HG03045 (cell line): Measurements from ENCODE around the gene DYTN.

Experiments
- ATAC-seq: cut with Tn5 transposase; IDR thresholded peaks from one replicate; pipeline ENCODE4 v1.9.1; 2021; ENCODE audit warnings: mild to moderate bottlenecking, moderate library complexity; ENCODE audit not compliant: unreplicated experiment

Gene DYTN

DNA sequence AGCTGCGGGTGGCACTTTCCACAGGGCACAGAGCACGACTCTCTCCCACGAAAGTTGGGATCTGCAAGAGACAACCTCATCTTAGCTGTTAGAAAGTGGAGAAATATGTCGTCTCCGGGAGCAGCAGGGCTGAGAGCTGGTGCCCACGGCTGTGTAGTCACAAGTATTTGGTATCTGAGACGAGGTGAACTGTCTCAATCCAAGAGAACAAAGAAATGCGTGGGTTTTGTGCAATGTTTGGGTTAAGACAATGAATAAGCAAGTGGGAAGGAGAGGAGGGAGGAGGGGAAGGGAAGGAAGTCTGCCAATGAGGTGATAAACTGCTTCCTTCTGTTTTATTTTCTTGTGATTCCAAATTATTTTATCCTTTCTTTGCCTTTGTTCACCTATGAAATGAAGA is 18.0 kb downstream of the DYTN start:
- ATAC-seq: no peak

DNA sequence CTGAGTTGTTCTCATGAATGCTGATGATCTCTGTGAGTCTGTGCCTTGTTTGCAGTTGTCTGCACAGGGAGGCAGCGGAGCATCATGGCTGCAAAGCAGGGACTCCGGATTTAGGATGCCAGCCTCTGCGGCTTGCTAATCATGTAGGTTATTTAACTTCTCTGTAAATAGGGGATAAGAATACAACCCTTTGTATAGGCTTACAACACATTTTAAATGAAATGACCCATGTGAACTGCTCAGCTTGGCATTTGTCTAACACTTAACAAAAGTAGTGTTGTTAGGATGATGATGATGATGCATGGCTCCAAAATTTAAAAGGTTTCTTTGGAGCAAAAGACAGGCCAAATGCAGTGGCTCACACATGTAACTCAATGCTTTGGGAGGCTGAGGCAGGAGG is 19.4 kb downstream of the DYTN start:
- ATAC-seq: no peak

DNA sequence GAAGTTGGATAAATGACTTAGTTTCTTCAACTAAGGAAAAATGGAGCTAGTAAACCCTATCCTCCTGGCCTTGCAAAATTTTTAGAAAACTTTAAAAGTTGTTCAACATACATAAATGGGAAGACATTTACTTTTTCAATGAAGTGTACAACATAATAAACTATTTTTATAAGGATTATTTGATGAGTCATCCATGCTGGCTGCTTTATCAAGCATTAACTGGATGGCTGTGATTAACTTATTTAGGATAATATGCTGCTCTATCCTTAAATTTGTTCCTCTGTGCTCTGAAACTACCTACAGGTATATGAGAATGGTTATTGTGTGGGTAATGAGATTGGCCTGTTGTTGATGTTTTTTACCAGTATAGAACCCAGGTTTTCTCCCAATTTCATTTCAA is 21.3 kb downstream of the DYTN start:
- ATAC-seq: no peak

DNA sequence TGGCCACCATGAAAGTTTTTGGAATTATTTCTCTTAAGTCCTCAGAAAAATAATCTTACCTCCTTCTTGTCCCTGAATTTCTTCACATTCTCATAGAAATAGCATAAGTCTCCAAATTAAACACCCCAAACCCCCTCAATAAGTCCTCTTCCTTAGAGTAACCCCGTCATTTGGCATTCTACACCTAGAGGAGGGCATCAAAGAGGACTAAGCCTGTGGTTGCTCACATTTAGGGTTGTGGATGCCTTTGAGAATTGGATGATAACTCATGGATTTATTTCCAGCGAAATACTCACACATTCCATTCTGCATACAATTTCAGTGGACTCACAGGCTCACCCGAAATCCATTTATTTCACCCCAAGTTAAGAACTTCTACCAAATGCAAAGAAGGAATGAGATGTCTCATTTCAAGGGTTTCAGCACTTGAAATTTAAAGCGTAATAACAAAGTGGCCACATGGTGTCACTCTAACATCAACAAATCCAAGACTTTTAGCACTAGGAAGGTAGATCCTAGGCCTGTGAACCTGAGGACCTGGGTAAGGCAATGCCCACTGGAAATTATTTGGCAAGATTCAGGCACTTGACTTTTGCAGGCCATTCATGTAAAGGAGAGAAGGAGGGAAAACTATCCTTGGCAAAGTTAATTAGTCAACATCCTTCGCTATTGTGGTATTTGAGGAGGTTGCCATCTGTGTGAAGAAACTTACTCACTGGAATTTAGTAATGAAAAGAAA is 24.6 kb downstream of the DYTN start:
- no peak for ATAC-seq

DNA sequence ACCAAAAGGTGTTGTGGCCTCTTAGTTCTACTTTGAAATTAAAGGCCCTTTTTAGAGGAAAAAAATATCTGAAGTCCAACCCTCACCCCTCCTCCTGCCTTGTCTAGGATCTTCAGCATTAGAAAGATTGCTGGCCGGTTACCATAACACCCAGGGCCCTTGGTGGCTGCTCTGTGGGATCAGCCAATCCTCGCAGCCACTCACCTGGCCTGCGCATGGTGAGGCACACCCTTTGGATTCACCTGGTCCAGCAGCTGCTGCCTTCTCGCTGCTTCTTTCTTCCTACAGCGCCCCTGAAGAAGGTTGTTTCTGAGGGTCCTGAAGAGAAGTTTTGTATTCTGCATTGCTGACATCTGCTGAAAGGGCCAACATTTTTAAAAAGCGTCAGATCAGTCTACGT is 25.2 kb downstream of the DYTN start:
- ATAC-seq: no peak

DNA sequence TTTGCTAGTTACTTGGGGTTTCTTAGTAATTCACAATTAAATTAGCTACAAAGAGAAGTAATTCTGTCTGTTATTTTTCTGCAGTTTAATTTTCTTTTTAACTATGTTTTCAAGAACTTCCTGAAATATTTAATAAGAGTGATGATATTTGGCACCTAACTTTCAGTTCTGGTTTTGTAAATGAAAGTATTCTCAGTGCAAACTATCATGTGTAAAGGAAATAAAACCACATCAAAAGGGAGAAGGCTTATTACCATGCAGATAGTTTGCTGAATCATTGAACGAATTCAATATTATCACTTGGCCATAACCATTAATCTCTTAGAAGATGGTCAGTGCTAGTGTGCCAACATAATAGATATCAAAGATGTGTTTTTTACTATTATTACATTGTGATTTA is 29.2 kb downstream of the DYTN start:
- ATAC-seq: no peak

DNA sequence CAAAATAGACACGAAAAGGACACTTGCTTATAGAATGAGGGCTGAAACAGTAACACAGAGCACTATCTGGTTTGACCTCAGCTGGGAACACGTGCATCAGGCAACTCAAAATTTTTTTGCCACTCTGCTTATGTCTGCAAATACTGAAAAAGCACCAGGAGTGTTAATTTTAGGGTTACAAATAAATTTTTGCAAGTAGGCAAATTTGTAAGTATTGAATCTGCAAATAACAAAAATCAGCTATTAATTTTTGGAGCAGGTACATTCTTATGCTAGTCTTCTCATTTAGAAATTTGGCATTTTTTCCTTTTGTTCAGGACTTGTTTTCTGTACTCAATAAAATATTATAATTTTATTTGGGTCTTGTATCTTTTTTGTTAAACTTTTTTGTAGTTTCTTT is 29.7 kb downstream of the DYTN start:
- ATAC-seq: no peak

DNA sequence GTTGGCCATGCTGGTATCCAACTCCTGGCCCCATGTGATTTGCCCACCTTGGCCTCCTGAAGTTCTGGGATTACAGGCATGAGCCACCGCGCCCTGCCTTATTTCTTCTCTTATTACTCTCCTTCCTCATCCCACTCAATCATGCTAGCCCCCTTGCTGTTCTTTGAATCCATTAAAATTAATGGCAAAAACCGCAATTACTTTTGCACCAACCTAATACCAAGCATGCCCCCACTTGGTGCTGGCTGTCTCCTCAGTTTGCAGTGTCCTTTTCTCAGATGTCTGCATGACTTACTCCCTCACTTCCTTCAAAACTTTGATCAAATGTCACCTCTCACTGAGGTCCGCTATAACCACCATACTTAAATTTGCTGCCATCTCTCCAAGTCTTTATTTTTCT is 34.6 kb downstream of the DYTN start:
- ATAC-seq: no peak

DNA sequence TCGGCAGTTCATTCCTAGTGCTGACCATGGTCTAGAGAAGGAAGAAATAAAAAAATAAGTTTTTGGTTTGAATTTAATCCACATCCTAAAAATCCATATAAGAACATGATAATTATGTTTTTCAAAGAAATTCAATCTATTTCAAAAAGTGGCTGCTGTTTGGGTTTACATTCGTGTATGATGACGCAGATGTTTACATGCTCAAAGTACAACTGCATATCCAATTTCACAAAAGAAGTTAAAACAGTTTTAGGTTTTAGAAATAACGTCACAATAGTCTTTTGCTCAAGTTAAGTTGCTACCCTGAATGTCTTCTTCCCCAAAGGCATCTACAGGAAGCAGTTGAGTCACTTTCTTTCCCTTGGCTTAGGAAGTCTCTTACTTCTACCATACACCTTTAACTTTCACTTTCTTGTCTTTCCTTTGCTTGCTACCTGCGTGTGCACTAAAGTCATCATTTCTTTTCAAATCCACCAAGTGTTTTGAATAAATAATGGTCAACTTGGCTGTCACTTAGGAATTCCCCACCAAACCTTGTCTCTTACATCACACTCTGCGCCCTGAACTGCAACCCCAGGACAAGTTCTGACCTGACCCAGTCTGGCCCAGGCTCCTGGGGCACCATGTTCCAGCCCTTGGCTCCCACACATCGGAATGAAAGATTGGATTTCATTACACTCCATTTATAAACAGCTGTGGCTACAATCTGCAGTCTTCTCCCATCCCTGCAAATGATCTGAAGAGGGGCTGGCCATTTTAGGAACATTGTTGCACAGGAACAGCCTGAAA is 47.5 kb downstream of the DYTN start:
- no peak for ATAC-seq

DNA sequence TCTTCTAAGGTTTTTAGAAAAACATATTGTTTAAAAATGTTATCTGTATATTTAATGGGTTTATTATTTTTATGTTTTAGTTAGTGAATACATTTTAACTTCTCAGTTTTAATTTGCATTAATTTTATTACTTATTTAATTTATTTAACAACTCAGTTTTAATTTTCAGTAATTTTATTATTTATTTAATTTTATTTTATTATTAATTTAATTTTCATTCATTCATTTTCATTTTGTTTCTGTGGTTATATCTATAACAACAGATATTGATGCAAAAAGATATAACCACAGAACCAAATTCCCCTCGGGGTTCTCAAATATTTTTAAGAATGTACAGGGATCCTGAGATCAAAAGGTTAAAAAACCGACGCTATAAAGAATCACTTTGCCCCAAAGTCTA is 52.9 kb downstream of the DYTN start:
- ATAC-seq: no peak

DNA sequence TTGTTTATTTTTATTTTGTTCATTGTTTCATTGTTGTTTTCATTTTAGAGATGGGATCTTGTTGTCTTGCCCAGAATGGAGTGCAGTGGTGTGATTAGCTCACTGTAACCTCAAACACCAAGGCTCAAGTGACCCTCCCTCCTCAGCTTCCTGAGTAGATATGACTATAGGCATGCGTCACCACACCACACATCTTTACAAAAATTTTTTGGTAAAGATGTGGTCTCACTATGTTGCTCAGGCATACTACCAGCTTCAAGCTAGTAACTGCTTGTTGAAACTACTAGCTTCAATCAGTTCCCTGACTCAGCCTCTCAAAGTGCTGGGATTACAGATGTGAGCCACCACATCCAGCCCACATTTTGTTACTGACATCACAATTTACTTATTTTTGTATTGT is 61.1 kb downstream of the DYTN start:
- no peak for ATAC-seq

DNA sequence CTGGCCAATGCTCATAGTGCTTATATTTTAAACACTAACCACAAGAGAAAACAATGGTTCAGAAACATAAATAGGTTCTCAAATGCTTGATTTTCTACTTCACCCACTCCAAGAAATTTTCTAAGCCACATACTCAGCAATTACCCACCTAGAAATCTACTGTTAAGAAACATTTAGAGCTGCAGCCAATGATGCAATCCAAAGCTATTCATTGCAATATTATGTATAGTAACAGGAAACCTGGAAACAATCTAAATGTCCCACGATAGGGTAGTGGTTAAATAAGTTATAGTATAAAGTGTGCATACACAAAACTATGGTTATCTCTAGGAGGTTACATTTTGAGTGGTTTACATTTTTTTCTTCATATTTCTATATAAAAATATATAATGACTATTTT is 70.2 kb downstream of the DYTN start:
- ATAC-seq: no peak

DNA sequence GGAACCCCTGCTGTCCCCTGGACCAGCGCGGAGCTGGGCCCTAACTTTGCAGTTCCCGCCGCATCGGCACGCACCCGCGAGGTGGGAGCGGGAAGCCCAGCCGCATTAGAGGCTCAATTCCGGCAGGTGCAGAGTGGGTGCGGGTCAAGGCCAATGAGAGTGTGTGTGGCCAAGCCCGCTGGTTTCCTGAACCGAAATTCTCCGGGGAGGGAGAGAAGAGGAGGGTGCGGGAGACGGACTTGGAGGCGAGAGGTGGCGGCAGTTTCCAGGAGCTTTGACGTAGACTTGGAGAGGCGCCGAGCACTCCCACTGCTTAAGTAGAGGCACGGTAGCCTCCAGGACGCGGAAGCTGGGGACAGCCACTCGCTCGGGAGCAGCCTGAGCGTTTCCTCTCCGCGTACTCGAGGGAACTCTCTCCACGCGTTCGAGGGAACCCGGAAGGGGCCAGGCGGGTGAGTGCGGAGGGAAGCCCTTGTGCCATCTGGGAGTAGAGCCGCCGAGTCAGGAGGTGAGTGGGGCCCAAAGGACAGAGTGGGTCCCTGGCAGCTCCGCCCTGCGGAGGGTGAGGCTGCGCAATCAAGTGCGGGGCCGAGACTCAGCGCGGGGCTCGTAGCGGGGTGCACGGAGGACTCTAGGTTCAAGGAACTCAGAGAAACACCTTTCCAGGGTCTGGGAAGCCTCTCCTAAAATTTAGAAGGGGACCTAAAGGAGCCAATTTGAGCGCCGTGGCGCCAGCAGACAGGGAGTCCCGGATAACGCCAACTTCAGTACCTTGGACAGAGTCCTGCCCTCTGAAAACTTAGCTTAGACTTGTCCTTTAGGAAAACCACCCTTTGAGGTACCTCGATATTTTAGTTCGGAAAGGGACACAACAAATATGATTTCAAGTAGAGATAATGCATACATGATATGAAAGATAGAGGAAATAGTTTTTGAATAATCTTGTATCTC is 75.8 kb downstream of the DYTN start, which contains the start of gene FAM237A:
Gene FAM237A (plus strand): TSS at position 413 of the 951 bp plus-strand sequence. CDS start 1,750 bp downstream, outside the sequence.
- ATAC-seq: no peak

DNA sequence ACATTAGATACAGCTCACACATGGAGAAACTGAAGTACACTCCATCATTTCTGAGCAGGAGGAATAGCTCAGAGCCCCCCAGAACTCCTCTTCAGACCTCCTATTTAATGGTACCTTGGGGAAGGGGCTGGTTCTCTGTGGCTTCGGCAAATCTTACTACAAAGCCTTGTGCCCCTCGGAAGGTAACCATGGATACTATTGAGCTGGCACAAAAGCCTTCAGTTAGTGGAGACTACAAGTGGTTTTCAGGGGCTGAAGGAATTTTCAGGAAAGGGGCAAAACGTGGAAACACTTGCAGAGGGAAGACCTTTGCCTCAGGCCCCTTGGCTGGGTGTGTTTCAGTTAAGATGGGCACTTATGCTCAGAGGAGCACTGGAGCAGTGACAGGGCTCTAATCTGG is 77.0 kb downstream of the DYTN start:
- no peak for ATAC-seq

DNA sequence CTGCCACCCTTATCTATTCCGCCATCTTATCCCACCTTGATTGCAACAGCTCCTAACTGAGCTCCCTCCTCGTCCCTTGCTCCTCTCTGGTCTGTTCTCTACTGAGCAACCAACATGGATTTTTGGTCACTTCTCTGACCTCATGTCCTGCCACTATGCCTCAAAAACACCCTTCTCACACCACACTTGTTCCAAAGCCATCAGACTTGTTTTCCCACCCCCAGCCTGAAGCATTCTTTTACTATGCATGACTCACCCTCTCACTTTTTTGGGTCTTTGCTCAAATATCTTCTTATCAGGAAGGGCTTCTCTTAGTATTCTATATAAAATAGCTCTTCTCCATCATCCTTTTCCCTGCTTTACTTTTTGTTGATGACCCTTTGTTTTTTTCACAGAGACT is 78.6 kb downstream of the DYTN start:
- ATAC-seq: no peak

DNA sequence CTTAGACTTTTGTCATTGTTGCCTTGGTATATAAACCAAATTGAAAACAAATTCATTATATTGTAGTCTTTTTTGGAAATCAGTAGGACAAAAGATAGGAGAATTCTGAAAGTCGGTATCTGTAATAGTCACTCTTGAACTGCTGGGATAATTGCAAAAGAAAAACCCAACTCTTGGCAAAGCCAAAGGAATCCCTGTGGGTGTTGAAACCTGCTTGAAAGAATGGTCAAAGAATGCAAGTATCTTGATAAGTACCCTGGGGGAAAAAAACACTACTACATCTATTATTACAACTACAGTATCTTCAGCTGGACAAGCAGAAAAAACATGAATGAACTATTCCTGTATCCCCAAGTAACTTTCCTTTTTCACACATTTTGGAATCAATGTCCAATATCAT is 83.2 kb downstream of the DYTN start:
- no peak for ATAC-seq

DNA sequence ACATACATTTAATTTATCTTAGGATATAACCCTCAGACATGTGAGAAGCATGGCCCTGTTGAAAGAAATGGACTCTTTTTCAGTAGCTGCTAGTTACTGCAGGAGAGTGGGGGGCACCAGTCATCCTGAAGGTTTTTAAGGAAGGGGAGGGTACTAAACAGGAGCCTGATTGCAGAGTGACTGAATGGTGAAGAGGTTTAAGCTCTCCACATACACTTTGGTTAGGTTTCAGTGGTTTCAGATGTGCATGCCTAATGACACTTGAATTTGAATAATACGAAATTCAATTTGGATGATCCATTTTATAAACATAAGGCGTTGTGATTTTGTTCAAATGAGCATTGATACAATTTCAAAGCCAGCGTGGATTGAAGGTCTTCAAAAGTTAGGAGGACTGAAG is 86.9 kb downstream of the DYTN start:
- no peak for ATAC-seq

DNA sequence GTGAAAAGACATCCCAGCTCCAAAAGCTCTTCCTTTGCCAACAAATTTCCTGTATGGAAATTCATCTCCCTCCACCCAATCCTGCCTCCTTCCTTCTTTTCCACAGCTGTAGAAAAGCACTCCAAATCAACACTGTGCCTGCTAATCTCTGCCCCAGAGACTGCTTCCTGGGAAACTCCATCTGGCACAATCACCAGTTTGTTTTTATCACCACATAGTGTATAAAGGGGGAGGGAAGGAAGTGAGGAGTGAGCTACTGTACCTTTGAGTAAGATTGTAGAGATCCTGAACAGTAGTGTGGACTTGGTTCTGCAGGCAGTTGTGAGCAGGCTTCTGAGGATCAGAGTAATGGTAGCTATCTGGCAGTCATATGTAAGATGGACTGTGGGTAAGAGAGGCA is 90.6 kb downstream of the DYTN start:
- ATAC-seq: no peak

DNA sequence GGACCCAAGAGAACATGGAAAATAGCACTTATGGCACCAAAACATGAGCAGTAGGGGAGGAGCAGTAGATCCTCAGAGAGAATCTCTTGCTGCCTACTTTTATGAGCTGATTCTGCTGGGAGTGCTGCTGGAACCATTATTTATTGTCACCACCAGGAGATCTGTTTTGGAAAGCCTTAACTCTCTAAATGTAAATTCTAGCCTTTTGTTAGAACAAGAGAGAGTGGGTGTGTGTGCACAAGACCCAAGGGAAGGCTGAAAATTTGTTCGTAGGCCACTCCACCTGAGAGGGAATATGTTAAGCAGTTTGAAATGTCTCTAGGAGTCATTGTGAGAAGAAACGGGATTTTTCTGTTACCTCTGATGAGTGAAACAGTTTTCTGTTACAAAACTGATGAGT is 92.1 kb downstream of the DYTN start:
- ATAC-seq: no peak

DNA sequence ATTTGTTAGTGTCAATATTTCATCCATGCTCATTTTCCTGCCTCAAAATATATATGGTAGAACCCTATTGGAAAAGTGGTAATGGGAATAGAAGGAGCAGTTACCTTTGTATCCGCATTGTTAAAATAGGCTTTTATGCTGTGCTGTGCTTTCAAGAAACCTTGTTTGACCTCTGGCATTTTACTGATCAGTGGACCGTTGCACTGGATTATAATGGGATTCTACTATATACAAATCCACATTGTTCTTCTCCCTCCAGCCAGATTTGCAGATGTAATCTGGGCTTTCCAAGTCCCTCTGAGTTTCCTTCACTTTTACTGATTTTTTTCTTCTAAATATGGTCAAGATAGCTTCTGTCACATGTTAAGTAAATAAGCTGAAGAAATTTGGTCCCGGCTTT is 99.2 kb downstream of the DYTN start:
- no peak for ATAC-seq

DNA sequence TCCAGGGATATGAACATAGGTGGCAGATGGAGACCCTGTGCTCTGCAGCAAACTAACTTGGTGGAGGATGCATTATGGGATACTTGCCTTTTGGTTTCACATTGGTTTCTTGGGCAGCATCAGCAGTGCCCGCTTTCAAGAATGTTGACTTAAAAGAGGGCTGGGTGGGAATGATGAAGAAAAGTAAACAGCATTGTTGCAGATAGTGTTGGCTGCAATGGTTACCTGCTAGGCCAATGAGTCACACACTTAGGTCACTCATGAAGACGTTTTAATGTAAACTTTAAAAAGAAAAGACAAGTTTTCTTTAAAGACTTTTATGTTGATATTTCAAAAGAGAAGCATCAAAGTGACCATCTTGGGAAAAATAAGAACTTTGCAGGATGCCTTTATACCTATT is 102.0 kb downstream of the DYTN start:
- ATAC-seq: no peak
